WTC11 (cell line): ENCODE measurements around the gene PAXIP1. TPM values are rescaled to one million over a fixed set of nuclear protein-coding genes. Genes with fewer than 3 reads are reported as not detected.

ENCODE experiments used
- ATAC-seq: fragments of 200-7000 bp; cut with Tn5 transposase; 2 replicates; pipeline ENCODE4 v1.10.0; 2021; ENCODE audit warnings: mild to moderate bottlenecking, moderate library complexity
- CTCF ChIA-PET: fragments of 300-600 bp; sonication (Branson Sonifier 250); formaldehyde crosslinking; loops from one replicate; lab custom pipeline; 2021; ENCODE audit warnings: antibody characterized with exemption; lab: Charles Lee
- POLR2A ChIA-PET: fragments of 350-600 bp; sonication (Branson Sonifier 250); formaldehyde crosslinking; loops from one replicate; lab custom pipeline; 2021; ENCODE audit warnings: antibody characterized with exemption; lab: Charles Lee
- DNase-seq: peaks from one replicate; pipeline ENCODE4 v3.0.0; 2021; ENCODE audit warnings: low spot score
- H3K27ac Mint-ChIP-seq: 2 replicates; pipeline ENCODE4 v1.8.0; 2021; ENCODE audit warnings: mixed read lengths
- H3K27me3 Mint-ChIP-seq: 2 replicates; pipeline ENCODE4 v1.8.0; 2021; ENCODE audit warnings: low read depth, mild to moderate bottlenecking, moderate library complexity, mixed read lengths
- H3K36me3 Mint-ChIP-seq: 2 replicates; pipeline ENCODE4 v1.8.0; 2021; ENCODE audit warnings: mixed read lengths
- H3K4me1 Mint-ChIP-seq: 2 replicates; pipeline ENCODE4 v1.8.0; 2022; ENCODE audit warnings: mixed read lengths
- H3K4me3 Mint-ChIP-seq: 2 replicates; pipeline ENCODE4 v1.8.0; 2021; ENCODE audit warnings: mild to moderate bottlenecking, moderate library complexity, mixed read lengths
- H3K9me3 Mint-ChIP-seq: 2 replicates; pipeline ENCODE4 v1.8.0; 2021; ENCODE audit warnings: mixed read lengths
- GTF2I ChIP-seq: fragments of 250-450 bp; sonication (Bioruptor Pico); conservative IDR thresholded peaks from 2 replicates; pipeline ENCODE4 v1.4.0; 2021; ENCODE audit warnings: mild to moderate bottlenecking
- JAZF1 ChIP-seq: fragments of 250-450 bp; sonication (Bioruptor Pico); IDR thresholded peaks from 2 replicates; pipeline ENCODE4 v1.9.0; 2021; ENCODE audit warnings: moderate library complexity, mild to moderate bottlenecking, inconsistent platforms
- NFYB ChIP-seq: sonication (generic); formaldehyde crosslinking; conservative IDR thresholded peaks from 2 replicates; pipeline ENCODE4 v1.8.0; 2022; ENCODE audit warnings: low read depth, missing genetic modification reagents
- OVOL2 ChIP-seq: fragments of 250-450 bp; sonication (Bioruptor Pico); IDR thresholded peaks from 2 replicates; pipeline ENCODE4 v1.9.0; 2021; ENCODE audit warnings: mild to moderate bottlenecking, borderline replicate concordance
- RELA ChIP-seq: sonication (generic); formaldehyde crosslinking; IDR thresholded peaks from 2 replicates; pipeline ENCODE4 v1.8.1; 2022; ENCODE audit warnings: missing genetic modification reagents, mild to moderate bottlenecking, borderline replicate concordance
- TP53 ChIP-seq: sonication (generic); formaldehyde crosslinking; IDR thresholded peaks from 2 replicates; pipeline ENCODE4 v1.8.1; 2023; ENCODE audit warnings: mild to moderate bottlenecking, missing genetic modification reagents
- ZNF232 ChIP-seq: sonication (generic); formaldehyde crosslinking; IDR thresholded peaks from 2 replicates; pipeline ENCODE4 v1.8.0; 2022; ENCODE audit warnings: mild to moderate bottlenecking, missing genetic modification reagents
- ZNF396 ChIP-seq: fragments of 250-450 bp; sonication (Bioruptor Pico); IDR thresholded peaks from 2 replicates; pipeline ENCODE4 v1.8.0; 2021; ENCODE audit warnings: mild to moderate bottlenecking, moderate library complexity, borderline replicate concordance
- ZNF416 ChIP-seq: fragments of 250-450 bp; sonication (Bioruptor Pico); IDR thresholded peaks from 2 replicates; pipeline ENCODE4 v1.9.0; 2021; ENCODE audit warnings: mild to moderate bottlenecking, inconsistent platforms
- total RNA-seq: library from RNA; stranded (reverse); gene quantifications from 3 replicates; pipeline ENCODE4 v1.2.3, GENCODE V29; 2021
- TF ChIP-seq, protein P1 (sequence below): fragments of 250-450 bp; sonication (Bioruptor Pico); IDR thresholded peaks from 2 replicates; pipeline ENCODE4 v2.1.2; 2022; ENCODE audit warnings: mild to moderate bottlenecking, moderate library complexity
- TF ChIP-seq, protein P2 (sequence below): sonication (generic); formaldehyde crosslinking; IDR thresholded peaks from 2 replicates; pipeline ENCODE4 v1.8.1; 2023; ENCODE audit warnings: mild to moderate bottlenecking, missing genetic modification reagents, moderate library complexity
- TF ChIP-seq, protein P3 (sequence below): sonication (generic); formaldehyde crosslinking; IDR thresholded peaks from 2 replicates; pipeline ENCODE4 v1.8.1; 2023; ENCODE audit warnings: mild to moderate bottlenecking, moderate library complexity, missing genetic modification reagents
- TF ChIP-seq, protein P4 (sequence below): sonication (generic); formaldehyde crosslinking; IDR thresholded peaks from 2 replicates; pipeline ENCODE4 v1.8.1; 2023; ENCODE audit warnings: mild to moderate bottlenecking, missing genetic modification reagents, moderate library complexity
- TF ChIP-seq, protein P5 (sequence below): sonication (generic); formaldehyde crosslinking; IDR thresholded peaks from 2 replicates; pipeline ENCODE4 v1.8.0; 2022; ENCODE audit warnings: mild to moderate bottlenecking, missing genetic modification reagents
- TF ChIP-seq, protein P6 (sequence below): sonication (generic); formaldehyde crosslinking; IDR thresholded peaks from 2 replicates; pipeline ENCODE4 v1.8.0; 2023; ENCODE audit warnings: mild to moderate bottlenecking, missing genetic modification reagents
- TF ChIP-seq, protein P7 (sequence below): sonication (generic); formaldehyde crosslinking; IDR thresholded peaks from 2 replicates; pipeline ENCODE4 v1.8.1; 2022; ENCODE audit warnings: low read depth, mild to moderate bottlenecking, moderate library complexity, missing genetic modification reagents, borderline replicate concordance
- TF ChIP-seq, protein P8 (sequence below): sonication (generic); formaldehyde crosslinking; IDR thresholded peaks from 2 replicates; pipeline ENCODE4 v1.8.0; 2023; ENCODE audit warnings: missing genetic modification reagents
- TF ChIP-seq, protein P9 (sequence below): fragments of 250-450 bp; sonication (Bioruptor Pico); IDR thresholded peaks from 2 replicates; pipeline ENCODE4 v1.9.0; 2021; ENCODE audit warnings: mild to moderate bottlenecking
- TF ChIP-seq, protein P10 (sequence below): sonication (generic); formaldehyde crosslinking; IDR thresholded peaks from 2 replicates; pipeline ENCODE4 v1.8.0; 2022; ENCODE audit warnings: mild to moderate bottlenecking, missing genetic modification reagents

PAXIP1 gene
- total RNA-seq, 1 experiment from 2014 or later: 34.1 TPM

DNA sequence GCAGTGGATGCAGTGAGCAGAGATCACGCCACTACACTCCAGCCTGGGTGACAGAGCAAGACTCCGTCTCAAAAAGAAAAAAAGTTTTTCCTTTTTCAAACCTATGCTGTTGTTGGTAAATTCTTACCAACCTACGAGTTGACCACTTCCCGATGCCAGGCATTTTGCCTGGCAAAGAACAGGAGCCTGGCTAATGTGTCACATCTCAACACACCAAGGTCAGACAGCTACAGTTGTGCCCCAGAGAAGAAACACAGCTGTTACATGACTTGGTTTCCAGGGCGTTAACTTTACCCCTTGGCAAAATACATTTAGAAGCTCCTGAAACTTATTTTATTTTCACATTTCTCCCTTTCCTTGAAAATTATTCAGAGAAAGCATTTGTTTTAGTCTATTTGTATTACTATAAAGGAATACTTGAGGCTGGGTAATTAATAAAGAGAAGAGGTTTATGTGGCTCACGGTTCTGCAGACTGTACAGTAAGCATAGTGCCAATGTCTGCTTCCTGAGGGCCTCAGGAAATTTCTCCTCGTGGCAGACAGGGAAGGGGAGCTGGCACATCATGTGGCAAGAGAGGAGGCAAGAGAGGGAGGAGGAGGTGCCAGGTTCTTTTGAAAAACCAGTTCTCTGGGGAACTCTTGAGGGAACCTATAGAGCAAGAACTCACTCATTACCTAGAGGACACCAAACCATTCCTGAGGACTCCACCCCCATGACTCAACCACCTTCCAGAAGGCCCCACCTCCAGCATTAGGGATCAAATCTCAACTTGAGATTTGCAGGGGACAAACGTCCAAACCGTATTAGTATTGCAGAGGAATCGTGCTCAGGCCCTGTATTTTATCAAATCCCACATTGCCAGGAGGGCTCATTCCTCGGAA is 83.3 kb downstream of the PAXIP1 start (continued):
- TF ChIP-seq TP53 (no peak), ZNF396 (no peak), ZNF416 (CRISPR knock-in tag) (no peak)
- TF ChIP-seq, protein P1, sequence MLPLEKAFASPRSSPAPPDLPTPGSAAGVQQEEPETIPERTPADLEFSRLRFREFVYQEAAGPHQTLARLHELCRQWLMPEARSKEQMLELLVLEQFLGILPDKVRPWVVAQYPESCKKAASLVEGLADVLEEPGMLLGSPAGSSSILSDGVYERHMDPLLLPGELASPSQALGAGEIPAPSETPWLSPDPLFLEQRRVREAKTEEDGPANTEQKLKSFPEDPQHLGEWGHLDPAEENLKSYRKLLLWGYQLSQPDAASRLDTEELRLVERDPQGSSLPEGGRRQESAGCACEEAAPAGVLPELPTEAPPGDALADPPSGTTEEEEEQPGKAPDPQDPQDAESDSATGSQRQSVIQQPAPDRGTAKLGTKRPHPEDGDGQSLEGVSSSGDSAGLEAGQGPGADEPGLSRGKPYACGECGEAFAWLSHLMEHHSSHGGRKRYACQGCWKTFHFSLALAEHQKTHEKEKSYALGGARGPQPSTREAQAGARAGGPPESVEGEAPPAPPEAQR (CRISPR knock-in tag): no peak
- TF ChIP-seq, protein P2, sequence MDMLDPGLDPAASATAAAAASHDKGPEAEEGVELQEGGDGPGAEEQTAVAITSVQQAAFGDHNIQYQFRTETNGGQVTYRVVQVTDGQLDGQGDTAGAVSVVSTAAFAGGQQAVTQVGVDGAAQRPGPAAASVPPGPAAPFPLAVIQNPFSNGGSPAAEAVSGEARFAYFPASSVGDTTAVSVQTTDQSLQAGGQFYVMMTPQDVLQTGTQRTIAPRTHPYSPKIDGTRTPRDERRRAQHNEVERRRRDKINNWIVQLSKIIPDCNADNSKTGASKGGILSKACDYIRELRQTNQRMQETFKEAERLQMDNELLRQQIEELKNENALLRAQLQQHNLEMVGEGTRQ (CRISPR knock-in tag): no peak
- TF ChIP-seq, protein P3, sequence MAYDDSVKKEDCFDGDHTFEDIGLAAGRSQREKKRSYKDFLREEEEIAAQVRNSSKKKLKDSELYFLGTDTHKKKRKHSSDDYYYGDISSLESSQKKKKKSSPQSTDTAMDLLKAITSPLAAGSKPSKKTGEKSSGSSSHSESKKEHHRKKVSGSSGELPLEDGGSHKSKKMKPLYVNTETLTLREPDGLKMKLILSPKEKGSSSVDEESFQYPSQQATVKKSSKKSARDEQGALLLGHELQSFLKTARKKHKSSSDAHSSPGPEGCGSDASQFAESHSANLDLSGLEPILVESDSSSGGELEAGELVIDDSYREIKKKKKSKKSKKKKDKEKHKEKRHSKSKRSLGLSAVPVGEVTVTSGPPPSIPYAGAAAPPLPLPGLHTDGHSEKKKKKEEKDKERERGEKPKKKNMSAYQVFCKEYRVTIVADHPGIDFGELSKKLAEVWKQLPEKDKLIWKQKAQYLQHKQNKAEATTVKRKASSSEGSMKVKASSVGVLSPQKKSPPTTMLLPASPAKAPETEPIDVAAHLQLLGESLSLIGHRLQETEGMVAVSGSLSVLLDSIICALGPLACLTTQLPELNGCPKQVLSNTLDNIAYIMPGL: no peak

DNA sequence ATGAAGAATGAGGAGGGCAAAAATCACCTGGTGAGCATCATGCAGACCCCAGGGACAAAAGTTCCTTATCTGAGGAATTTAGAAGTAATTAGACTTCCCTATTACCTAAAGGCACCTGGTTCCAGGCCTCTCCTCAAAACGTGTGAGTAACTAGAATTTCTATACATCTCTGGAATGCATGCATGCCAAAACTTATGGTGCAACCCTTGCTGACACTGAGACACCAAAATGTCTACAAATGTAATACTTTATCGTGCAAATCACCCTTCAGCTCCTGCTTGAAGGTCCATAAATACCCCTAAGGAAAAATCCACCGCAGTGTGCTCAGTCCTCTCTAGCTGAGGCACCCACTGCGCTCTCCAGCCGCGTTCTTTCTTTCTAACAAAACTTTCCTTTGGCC is 84.2 kb downstream of the PAXIP1 start:
- ChIA-PET POLR2A (no interaction called here), CTCF (interaction anchor here (0.6 to 1.4 kb wide), 2 partner anchors 9 to 35 kb away, joined by 3 read pairs; no protein-coding TSS in a partner anchor)
- Mint-ChIP-seq H3K36me3 (no peaks in the 10 kb centered on the region), H3K27ac (no peak overlapping the region), H3K4me1 (peaks cover 3% of the 10 kb centered on the region), H3K4me3 (no peak overlapping the region), H3K9me3 (peaks cover 17% of the 10 kb centered on the region), H3K27me3 (peaks cover 13% of the 10 kb centered on the region)
- no peak for DNase-seq
- TF ChIP-seq, protein P4, sequence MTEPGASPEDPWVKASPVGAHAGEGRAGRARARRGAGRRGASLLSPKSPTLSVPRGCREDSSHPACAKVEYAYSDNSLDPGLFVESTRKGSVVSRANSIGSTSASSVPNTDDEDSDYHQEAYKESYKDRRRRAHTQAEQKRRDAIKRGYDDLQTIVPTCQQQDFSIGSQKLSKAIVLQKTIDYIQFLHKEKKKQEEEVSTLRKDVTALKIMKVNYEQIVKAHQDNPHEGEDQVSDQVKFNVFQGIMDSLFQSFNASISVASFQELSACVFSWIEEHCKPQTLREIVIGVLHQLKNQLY (CRISPR knock-in tag): no peak
- TF ChIP-seq, protein P5, sequence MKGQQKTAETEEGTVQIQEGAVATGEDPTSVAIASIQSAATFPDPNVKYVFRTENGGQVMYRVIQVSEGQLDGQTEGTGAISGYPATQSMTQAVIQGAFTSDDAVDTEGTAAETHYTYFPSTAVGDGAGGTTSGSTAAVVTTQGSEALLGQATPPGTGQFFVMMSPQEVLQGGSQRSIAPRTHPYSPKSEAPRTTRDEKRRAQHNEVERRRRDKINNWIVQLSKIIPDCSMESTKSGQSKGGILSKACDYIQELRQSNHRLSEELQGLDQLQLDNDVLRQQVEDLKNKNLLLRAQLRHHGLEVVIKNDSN (CRISPR knock-in tag): no peak
- TF ChIP-seq, protein P6, sequence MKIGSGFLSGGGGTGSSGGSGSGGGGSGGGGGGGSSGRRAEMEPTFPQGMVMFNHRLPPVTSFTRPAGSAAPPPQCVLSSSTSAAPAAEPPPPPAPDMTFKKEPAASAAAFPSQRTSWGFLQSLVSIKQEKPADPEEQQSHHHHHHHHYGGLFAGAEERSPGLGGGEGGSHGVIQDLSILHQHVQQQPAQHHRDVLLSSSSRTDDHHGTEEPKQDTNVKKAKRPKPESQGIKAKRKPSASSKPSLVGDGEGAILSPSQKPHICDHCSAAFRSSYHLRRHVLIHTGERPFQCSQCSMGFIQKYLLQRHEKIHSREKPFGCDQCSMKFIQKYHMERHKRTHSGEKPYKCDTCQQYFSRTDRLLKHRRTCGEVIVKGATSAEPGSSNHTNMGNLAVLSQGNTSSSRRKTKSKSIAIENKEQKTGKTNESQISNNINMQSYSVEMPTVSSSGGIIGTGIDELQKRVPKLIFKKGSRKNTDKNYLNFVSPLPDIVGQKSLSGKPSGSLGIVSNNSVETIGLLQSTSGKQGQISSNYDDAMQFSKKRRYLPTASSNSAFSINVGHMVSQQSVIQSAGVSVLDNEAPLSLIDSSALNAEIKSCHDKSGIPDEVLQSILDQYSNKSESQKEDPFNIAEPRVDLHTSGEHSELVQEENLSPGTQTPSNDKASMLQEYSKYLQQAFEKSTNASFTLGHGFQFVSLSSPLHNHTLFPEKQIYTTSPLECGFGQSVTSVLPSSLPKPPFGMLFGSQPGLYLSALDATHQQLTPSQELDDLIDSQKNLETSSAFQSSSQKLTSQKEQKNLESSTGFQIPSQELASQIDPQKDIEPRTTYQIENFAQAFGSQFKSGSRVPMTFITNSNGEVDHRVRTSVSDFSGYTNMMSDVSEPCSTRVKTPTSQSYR (CRISPR knock-in tag): no peak
- TF ChIP-seq JAZF1 (CRISPR knock-in tag) (no peak), GTF2I (no peak), ZNF232 (no peak), OVOL2 (CRISPR knock-in tag) (no peak), RELA (CRISPR knock-in tag) (no peak), NFYB (CRISPR knock-in tag) (no peak)
- TF ChIP-seq, protein P7, sequence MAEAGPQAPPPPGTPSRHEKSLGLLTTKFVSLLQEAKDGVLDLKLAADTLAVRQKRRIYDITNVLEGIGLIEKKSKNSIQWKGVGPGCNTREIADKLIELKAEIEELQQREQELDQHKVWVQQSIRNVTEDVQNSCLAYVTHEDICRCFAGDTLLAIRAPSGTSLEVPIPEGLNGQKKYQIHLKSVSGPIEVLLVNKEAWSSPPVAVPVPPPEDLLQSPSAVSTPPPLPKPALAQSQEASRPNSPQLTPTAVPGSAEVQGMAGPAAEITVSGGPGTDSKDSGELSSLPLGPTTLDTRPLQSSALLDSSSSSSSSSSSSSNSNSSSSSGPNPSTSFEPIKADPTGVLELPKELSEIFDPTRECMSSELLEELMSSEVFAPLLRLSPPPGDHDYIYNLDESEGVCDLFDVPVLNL (CRISPR knock-in tag): no peak
- TF ChIP-seq, protein P8, sequence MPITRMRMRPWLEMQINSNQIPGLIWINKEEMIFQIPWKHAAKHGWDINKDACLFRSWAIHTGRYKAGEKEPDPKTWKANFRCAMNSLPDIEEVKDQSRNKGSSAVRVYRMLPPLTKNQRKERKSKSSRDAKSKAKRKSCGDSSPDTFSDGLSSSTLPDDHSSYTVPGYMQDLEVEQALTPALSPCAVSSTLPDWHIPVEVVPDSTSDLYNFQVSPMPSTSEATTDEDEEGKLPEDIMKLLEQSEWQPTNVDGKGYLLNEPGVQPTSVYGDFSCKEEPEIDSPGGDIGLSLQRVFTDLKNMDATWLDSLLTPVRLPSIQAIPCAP (CRISPR knock-in tag): no peak
- TF ChIP-seq, protein P9, sequence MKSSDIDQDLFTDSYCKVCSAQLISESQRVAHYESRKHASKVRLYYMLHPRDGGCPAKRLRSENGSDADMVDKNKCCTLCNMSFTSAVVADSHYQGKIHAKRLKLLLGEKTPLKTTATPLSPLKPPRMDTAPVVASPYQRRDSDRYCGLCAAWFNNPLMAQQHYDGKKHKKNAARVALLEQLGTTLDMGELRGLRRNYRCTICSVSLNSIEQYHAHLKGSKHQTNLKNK: no peak
- TF ChIP-seq, protein P10, sequence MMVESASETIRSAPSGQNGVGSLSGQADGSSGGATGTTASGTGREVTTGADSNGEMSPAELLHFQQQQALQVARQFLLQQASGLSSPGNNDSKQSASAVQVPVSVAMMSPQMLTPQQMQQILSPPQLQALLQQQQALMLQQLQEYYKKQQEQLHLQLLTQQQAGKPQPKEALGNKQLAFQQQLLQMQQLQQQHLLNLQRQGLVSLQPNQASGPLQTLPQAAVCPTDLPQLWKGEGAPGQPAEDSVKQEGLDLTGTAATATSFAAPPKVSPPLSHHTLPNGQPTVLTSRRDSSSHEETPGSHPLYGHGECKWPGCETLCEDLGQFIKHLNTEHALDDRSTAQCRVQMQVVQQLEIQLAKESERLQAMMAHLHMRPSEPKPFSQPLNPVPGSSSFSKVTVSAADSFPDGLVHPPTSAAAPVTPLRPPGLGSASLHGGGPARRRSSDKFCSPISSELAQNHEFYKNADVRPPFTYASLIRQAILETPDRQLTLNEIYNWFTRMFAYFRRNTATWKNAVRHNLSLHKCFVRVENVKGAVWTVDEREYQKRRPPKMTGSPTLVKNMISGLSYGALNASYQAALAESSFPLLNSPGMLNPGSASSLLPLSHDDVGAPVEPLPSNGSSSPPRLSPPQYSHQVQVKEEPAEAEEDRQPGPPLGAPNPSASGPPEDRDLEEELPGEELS (CRISPR knock-in tag): no peak
- no peak for ATAC-seq
